ENCODE data around the gene HLA-DQA1. TPM values are rescaled to one million over a fixed set of nuclear protein-coding genes. Genes with fewer than 3 reads are reported as not detected.
"Not testable (repeated sequence)": the region's sequence is repeated elsewhere in the genome, so short reads cannot be mapped to it uniquely, and the experiment has no call there.

HLA-DQA1 gene
- total RNA-seq, 1 donor from 2014 or later: 7.4 TPM

DNA sequence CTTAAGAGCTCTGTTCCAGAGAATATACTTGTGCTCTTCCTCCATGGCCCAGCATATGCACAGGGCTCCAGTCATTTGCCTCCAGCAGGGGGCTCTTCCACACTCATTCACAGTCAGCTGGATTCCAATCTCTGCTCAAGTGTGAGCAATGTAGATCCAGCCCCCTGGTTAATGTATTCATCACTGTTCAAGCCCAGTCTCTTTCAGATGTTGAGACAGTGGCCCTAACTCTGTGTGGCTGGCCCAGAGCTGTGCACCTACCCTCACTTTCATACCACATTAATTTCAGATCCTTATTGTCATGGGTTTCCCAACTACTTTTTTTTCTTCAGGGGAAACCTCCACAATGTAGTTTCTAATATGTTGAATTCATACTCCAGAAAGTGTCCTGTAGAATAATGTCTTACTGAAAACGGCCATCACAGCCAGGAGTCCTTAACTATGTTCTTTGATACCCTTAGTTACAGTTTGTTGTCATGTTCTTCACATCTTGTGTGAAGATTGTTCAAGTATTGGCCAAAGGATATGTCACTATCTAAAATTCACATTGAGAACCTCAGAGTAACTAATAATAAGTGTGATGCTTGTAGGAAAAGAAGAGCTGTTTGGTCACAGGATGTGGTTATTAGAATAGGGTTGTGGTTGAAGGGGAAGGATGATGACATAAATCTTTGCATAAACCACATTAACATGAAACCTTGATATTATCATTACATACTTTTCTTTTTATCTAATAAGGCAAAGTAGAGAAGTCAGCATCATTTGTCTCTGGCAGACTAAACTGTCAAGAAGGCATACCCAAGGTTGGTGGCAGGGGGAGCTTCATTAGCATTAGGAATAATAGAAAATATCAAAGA lies 14.4 kb upstream of the HLA-DQA1 start:
- H3K27ac ChIP-seq: no peak overlapping the region

DNA sequence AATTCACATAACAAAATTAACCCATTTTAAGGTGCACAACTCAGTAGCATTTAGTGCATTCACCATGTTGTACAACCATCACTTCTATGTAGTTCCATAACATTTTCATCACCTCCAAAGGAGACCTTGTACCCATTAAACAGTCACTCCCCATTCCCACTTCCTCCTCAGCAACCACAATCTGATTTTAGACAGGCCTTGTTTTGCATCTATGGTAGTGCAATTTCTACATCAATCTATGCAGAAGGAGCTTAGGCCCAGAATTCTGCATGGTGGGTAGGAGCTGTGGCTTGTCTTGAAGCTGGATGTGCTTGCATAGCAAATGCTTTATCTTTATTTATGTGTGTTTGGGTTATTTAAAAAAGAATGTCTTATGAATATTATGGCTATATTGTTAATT lies 13.5 kb upstream of the HLA-DQA1 start:
- Histone ChIP-seq H3K4me3 (no peak overlapping the region), H3K27ac (no peak overlapping the region), H3K4me1 (no peaks in the 10 kb centered on the region), H3K9me3 (no peaks in the 10 kb centered on the region), H3K36me3 (no peaks in the 10 kb centered on the region), H3K27me3 (no peaks in the 10 kb centered on the region)
- DNase-seq (ENCODE audit: extremely low spot score in 2 of 2): no peak
- TF ChIP-seq POLR2A (IDR thresholded peaks at IDR 0.05): no peak
- TF ChIP-seq POLR2AphosphoS5 (IDR thresholded peaks at IDR 0.05; ENCODE audit: insufficient read depth in 1 of 2, low read depth in 1 of 2): no peak
- TF ChIP-seq, protein P1, sequence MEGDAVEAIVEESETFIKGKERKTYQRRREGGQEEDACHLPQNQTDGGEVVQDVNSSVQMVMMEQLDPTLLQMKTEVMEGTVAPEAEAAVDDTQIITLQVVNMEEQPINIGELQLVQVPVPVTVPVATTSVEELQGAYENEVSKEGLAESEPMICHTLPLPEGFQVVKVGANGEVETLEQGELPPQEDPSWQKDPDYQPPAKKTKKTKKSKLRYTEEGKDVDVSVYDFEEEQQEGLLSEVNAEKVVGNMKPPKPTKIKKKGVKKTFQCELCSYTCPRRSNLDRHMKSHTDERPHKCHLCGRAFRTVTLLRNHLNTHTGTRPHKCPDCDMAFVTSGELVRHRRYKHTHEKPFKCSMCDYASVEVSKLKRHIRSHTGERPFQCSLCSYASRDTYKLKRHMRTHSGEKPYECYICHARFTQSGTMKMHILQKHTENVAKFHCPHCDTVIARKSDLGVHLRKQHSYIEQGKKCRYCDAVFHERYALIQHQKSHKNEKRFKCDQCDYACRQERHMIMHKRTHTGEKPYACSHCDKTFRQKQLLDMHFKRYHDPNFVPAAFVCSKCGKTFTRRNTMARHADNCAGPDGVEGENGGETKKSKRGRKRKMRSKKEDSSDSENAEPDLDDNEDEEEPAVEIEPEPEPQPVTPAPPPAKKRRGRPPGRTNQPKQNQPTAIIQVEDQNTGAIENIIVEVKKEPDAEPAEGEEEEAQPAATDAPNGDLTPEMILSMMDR (IDR thresholded peaks at IDR 0.05): no peak
- intact Hi-C loops (cut with DNase I): no loop called here

More for the DNA sequence above, 14.4 kb upstream of the HLA-DQA1 start:
- H3K27me3 ChIP-seq: no peaks in the 10 kb centered on the region
- no peak overlapping the region for H3K4me3 ChIP-seq
- intact Hi-C loops (cut with DNase I): no loop called here
- no peaks in the 10 kb centered on the region for H3K36me3 ChIP-seq
- no peaks in the 10 kb centered on the region for H3K4me1 ChIP-seq
- no peak for DNase-seq (ENCODE audit: extremely low spot score in 2 of 2)
- TF ChIP-seq, protein P1 (IDR thresholded peaks at IDR 0.05): no peak
- TF ChIP-seq POLR2A (IDR thresholded peaks at IDR 0.05): no peak
- no peak for TF ChIP-seq POLR2AphosphoS5 (IDR thresholded peaks at IDR 0.05; ENCODE audit: insufficient read depth in 1 of 2, low read depth in 1 of 2)
- H3K9me3 ChIP-seq: no peaks in the 10 kb centered on the region

DNA sequence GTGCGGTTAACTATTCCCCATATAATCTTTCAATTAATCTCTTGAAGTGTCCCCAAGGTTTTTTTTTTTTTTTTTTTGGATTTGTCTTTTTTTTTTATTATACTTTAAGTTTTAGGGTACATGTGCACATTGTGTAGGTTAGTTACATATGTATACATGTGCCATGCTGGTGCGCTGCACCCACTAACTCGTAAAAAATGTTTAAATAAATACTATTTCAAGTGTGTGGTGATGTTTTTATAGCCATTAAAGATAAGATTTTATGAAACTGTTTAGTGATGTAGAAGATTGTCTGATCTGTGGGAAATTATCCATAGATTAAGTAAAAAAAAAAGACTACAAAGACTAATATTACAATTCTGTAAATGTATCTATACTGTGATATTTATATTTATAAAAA lies 12.6 kb upstream of the HLA-DQA1 start:
- TF ChIP-seq POLR2A (IDR thresholded peaks at IDR 0.05): no peak
- no peak for TF ChIP-seq POLR2AphosphoS5 (IDR thresholded peaks at IDR 0.05; ENCODE audit: insufficient read depth in 1 of 2, low read depth in 1 of 2)
- no peak overlapping the region for H3K27ac ChIP-seq
- no peaks in the 10 kb centered on the region for H3K9me3 ChIP-seq
- intact Hi-C loops (cut with DNase I): no loop called here
- no peaks in the 10 kb centered on the region for H3K36me3 ChIP-seq
- no peaks in the 10 kb centered on the region for H3K4me1 ChIP-seq
- no peaks in the 10 kb centered on the region for H3K27me3 ChIP-seq
- no peak overlapping the region for H3K4me3 ChIP-seq
- no peak for DNase-seq (ENCODE audit: extremely low spot score in 2 of 2)

DNA sequence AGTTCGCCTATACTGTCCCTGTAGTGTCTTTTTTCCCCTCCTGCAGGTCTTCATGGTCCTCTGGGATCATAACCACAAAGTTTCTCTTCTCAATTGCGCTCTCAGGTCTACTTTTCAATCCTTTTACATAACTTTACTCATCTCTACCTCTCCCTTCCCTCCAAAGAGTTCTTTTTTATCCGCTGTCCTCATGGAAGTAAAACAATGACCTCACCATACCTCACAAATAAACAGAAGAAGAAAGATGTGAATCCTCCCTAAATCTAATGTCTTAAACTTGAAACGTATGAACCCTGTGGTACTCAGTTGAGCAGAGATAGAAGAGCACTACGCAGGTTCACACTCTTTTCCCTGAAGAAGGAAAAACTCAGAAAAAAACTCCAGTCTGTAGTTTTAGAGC lies 12.1 kb upstream of the HLA-DQA1 start:
- DNase-seq (ENCODE audit: extremely low spot score in 2 of 2): no peak
- no peak overlapping the region for H3K4me3 ChIP-seq
- H3K27me3 ChIP-seq: no peaks in the 10 kb centered on the region
- no peaks in the 10 kb centered on the region for H3K4me1 ChIP-seq
- no peaks in the 10 kb centered on the region for H3K9me3 ChIP-seq
- intact Hi-C loops (cut with DNase I): no loop called here
- H3K36me3 ChIP-seq: no peaks in the 10 kb centered on the region
- no peak for TF ChIP-seq POLR2A (IDR thresholded peaks at IDR 0.05)
- H3K27ac ChIP-seq: no peak overlapping the region

DNA sequence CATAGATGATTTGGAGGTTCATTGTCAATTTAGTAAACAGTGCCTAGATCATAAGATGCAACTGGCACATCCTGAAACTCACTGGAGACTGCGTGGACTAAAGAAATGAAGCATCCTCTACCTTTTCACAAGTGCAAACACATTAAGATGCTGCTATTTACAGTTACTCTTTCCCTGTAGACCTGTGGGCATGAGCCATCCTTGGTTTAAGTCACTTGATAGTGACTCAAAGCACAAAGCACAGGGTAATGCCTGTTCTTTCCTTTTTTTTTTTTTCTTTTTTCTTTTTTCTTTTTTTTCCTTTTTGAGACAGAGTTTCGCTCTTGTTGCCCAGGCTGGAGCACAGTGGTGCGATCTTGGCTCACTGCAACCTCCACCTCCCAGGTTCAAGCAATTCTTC lies 10.0 kb upstream of the HLA-DQA1 start:
- intact Hi-C loops (cut with DNase I): no loop called here
- Histone ChIP-seq H3K4me1 (no peaks in the 10 kb centered on the region), H3K9me3 (no peaks in the 10 kb centered on the region), H3K4me3 (no peak overlapping the region), H3K27ac (no peak overlapping the region), H3K36me3 (no peaks in the 10 kb centered on the region), H3K27me3 (no peaks in the 10 kb centered on the region)
- DNase-seq (ENCODE audit: extremely low spot score in 2 of 2): no peak
- TF ChIP-seq POLR2AphosphoS5 (IDR thresholded peaks at IDR 0.05; ENCODE audit: insufficient read depth in 1 of 2, low read depth in 1 of 2): no peak
- no peak for TF ChIP-seq POLR2A (IDR thresholded peaks at IDR 0.05)
- TF ChIP-seq, protein P1 (IDR thresholded peaks at IDR 0.05): no peak

DNA sequence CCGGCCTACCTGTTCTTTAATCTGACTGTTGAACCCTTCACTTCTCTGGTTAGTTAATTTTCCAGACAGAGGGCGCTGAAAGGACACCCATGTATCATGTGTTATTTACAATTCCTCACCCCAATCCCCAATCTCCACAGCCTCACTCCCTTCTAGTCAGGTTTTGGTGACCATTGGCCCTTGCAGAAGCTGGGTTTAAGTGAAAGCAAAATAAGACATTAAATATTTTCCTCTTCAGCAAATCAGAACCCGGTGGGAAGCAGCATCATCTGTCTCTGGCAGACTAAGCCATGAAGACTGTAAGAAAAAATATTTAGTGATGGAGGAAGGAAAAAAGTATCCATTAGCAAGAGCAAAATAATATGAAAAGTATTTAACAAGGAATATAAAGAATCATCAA lies 9.4 kb upstream of the HLA-DQA1 start:
- no peak overlapping the region for H3K27ac ChIP-seq
- no peak for DNase-seq (ENCODE audit: extremely low spot score in 2 of 2)
- intact Hi-C loops (cut with DNase I): no loop called here
- no peaks in the 10 kb centered on the region for H3K27me3 ChIP-seq
- H3K9me3 ChIP-seq: no peaks in the 10 kb centered on the region
- no peaks in the 10 kb centered on the region for H3K4me1 ChIP-seq
- H3K4me3 ChIP-seq: no peak overlapping the region
- H3K36me3 ChIP-seq: no peaks in the 10 kb centered on the region
- no peak for TF ChIP-seq POLR2AphosphoS5 (IDR thresholded peaks at IDR 0.05; ENCODE audit: insufficient read depth in 1 of 2, low read depth in 1 of 2)

DNA sequence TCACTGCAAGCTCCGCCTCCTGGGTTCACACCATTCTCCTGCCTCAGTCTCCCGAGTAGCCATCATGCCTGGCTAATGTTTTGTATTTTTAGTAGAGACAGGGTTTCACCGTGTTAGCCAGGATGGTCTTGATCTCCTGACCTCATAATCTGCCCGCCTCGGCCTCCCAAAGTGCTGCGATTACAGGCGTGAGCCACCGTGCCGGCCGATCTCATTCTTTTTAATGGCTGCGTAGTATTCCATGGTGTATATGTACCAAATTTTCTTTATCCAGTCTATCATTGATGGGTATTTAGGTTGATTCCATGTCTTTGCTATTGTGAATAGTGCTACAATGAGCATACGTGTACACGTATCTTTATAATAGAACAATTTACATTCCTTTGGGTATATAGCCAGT lies 7.4 kb upstream of the HLA-DQA1 start:
- H3K4me1 ChIP-seq; intact Hi-C loops (cut with DNase I); H3K27me3 ChIP-seq; DNase-seq (ENCODE audit: extremely low spot score in 2 of 2); H3K27ac ChIP-seq; H3K36me3 ChIP-seq; H3K9me3 ChIP-seq; H3K4me3 ChIP-seq: not testable (repeated sequence)
